Measurements from ENCODE around the gene KCTD2. TPM values are rescaled to one million over a fixed set of nuclear protein-coding genes. Genes with fewer than 3 reads are reported as not detected.

Gene KCTD2
- total RNA-seq, 2 donors from 2014 or later: 18.7 to 22.7 TPM

DNA sequence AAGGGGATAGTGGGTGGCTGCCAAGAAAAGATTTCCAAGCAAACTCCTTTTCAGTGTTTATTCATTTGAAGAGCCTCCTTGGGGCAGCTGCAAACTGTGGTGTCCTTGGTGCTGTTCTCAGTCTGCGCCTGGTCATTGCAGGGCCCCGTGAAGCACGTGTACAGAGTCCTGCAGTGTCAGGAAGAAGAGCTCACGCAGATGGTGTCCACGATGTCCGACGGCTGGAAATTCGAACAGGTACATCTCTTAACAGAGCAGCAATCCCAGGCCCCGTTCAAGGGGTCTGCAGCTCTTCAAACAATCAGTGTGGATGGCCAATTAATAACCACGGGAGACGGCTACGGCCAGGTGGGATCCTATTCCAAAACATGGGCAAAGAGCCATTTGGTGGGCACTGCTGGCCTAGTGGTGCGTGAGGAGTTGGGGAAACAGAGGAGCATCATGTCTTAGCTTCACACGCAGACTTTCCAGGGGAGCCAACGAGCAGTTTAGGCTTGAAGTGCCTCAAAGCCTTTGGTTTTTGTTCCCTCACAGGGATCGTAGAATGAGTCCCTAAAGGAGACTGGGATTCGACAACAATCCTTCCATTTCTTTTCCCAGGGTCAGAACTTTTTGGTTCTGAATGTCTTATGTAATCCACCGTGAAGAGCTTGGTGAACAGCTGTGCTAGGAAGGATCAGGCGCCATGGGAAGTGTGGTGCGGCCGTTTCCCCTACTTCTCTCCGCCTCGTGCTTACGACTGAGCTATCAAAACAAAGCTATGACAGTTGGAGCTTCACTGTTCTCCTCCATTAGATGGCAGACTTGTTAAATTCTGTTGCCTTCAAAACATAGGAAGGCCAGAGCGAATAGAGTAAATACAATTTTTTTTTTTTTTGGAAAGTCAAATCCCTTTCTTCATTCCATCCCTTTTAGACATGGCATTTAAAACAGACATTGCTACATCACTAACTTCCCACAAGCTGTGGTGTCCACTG is 12.6 kb downstream of the KCTD2 start:
- Histone ChIP-seq H3K27me3 (replicated peaks; ENCODE audit: insufficient read depth) (no peaks in the 10 kb centered on the region), H3K4me1 (ENCODE audit: control insufficient read depth in 1 of 2, low read depth in 2 of 2) (no peaks in the 10 kb centered on the region), H3K36me3 (peaks cover 45% of the 10 kb centered on the region), H3K9me3 (no peaks in the 10 kb centered on the region), H3K27ac (no peak overlapping the region), H3K4me3 (no peak overlapping the region)
- DNase-seq (ENCODE audit: low spot score) (no peak), ATAC-seq (ENCODE audit: insufficient number of reproducible peaks, low FRiP score, low read depth) (no peak)
- TF ChIP-seq, protein P1, sequence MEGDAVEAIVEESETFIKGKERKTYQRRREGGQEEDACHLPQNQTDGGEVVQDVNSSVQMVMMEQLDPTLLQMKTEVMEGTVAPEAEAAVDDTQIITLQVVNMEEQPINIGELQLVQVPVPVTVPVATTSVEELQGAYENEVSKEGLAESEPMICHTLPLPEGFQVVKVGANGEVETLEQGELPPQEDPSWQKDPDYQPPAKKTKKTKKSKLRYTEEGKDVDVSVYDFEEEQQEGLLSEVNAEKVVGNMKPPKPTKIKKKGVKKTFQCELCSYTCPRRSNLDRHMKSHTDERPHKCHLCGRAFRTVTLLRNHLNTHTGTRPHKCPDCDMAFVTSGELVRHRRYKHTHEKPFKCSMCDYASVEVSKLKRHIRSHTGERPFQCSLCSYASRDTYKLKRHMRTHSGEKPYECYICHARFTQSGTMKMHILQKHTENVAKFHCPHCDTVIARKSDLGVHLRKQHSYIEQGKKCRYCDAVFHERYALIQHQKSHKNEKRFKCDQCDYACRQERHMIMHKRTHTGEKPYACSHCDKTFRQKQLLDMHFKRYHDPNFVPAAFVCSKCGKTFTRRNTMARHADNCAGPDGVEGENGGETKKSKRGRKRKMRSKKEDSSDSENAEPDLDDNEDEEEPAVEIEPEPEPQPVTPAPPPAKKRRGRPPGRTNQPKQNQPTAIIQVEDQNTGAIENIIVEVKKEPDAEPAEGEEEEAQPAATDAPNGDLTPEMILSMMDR (IDR thresholded peaks at IDR 0.05): no peak

DNA sequence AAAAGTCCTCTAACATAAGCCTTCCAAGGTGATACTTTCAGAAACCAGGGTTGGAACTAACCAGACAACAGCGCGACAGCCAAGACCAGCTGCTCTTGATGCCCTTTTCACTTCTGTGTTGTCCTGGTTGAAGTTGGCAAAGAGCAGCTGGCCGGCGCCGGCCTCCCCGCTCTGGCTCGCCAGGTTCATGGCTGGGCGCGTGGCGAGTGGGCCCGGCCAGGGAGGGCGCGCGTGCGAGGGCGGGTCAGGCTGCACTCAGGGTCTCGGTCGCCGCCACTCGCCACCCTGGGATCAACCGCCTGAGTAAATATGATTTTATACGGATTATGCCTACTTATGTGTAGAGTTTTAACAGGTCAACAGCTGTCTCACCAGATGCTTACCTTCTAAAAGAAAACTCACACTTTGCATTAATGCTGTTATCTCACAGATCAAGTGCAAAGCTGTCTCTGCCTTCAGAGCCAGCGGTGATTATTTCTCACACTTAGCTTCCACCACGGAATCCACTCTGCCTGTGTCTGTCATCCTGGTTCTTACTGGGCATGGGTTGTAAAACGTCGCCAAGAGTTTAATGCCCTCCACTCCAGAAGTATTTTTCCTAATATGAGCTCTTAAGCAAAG is 13.5 kb downstream of the KCTD2 start:
- Histone ChIP-seq H3K27ac (no peak overlapping the region), H3K4me1 (ENCODE audit: control insufficient read depth in 1 of 2, low read depth in 2 of 2) (no peaks in the 10 kb centered on the region), H3K27me3 (replicated peaks; ENCODE audit: insufficient read depth) (no peaks in the 10 kb centered on the region), H3K4me3 (no peak overlapping the region), H3K9me3 (no peaks in the 10 kb centered on the region), H3K36me3 (peaks cover 52% of the 10 kb centered on the region)
- TF ChIP-seq, protein P1 (IDR thresholded peaks at IDR 0.05): no peak
- no peak for ATAC-seq (ENCODE audit: insufficient number of reproducible peaks, low FRiP score, low read depth)
- DNase-seq (ENCODE audit: low spot score): no peak

DNA sequence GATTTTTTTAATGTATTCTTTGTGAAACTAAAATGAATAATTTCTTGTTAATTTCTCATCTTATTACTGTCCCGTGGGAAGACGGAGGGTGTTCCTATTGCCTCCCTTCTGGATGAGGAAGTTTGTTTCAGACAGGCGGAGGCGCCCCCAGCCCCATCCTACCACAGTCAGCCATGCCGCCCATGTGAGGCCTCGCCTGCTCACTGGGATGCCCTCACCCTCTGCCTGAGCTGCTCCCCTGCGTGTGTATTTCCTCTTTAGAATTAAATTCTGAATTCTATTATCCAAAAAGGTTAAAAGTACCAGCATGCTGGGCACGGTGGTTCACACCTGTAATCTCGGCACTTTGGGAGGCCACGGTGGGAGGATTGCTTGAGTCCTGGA is 14.0 kb downstream of the KCTD2 start:
- H3K27me3 ChIP-seq (replicated peaks; ENCODE audit: insufficient read depth): no peaks in the 10 kb centered on the region
- TF ChIP-seq, protein P1 (IDR thresholded peaks at IDR 0.05): no peak
- no peaks in the 10 kb centered on the region for H3K4me1 ChIP-seq (ENCODE audit: control insufficient read depth in 1 of 2, low read depth in 2 of 2)
- peaks cover 56% of the 10 kb centered on the region for H3K36me3 ChIP-seq
- no peaks in the 10 kb centered on the region for H3K9me3 ChIP-seq
- no peak overlapping the region for H3K4me3 ChIP-seq
- DNase-seq (ENCODE audit: low spot score): no peak
- ATAC-seq (ENCODE audit: insufficient number of reproducible peaks, low FRiP score, low read depth): no peak
- no peak overlapping the region for H3K27ac ChIP-seq

DNA sequence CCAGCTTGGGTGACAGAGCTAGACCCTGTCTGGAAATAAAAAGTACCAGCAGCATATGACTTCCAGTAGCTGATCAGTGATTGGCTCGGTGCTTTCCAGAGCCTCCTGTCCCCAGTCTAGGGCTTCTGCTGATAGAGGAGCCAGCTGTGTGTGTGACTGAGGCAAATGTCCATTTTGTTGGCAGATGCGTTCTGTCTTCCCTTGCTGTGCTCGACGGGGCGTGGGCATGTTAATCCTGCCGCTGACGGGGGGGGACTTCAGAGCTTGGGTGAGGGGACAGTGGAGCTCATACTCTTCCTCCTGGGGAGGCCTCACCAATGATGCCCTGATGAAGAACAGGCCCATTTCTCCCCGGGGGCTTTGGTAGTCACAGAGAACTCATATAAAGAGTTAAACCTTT is 14.6 kb downstream of the KCTD2 start:
- TF ChIP-seq, protein P1 (IDR thresholded peaks at IDR 0.05): no peak
- Histone ChIP-seq H3K36me3 (peaks cover 56% of the 10 kb centered on the region), H3K9me3 (no peaks in the 10 kb centered on the region), H3K27ac (no peak overlapping the region), H3K4me1 (ENCODE audit: control insufficient read depth in 1 of 2, low read depth in 2 of 2) (no peaks in the 10 kb centered on the region), H3K27me3 (replicated peaks; ENCODE audit: insufficient read depth) (no peaks in the 10 kb centered on the region), H3K4me3 (no peak overlapping the region)
- no peak for ATAC-seq (ENCODE audit: insufficient number of reproducible peaks, low FRiP score, low read depth)
- no peak for DNase-seq (ENCODE audit: low spot score)

DNA sequence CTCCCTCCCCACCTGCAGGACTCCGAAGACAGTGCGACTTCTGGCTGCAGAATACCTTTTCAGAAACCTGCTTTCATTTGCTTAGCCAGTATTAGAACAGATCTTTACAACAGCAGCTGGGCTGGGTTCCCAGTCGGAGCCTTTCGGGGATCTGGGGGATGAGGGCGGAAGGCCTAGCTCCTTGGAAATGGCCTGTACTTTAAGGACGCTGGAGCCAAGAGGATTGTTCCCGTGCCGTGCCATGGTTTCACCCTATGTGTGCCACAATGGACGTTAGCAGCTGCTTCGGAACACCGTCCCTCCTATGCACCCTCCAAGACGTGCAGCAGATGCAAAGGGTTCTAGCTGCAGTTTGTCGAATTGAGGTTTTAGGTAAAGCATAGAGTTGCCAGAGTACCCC is 16.2 kb downstream of the KCTD2 start:
- Histone ChIP-seq H3K36me3 (peaks cover 56% of the 10 kb centered on the region), H3K4me3 (no peak overlapping the region), H3K4me1 (ENCODE audit: control insufficient read depth in 1 of 2, low read depth in 2 of 2) (no peaks in the 10 kb centered on the region), H3K27me3 (replicated peaks; ENCODE audit: insufficient read depth) (no peaks in the 10 kb centered on the region), H3K9me3 (no peaks in the 10 kb centered on the region), H3K27ac (no peak overlapping the region)
- ATAC-seq (ENCODE audit: insufficient number of reproducible peaks, low FRiP score, low read depth) (no peak), DNase-seq (ENCODE audit: low spot score) (no peak)
- TF ChIP-seq, protein P1 (IDR thresholded peaks at IDR 0.05): no peak
